ENCODE results near the gene XRCC4.

DNA sequence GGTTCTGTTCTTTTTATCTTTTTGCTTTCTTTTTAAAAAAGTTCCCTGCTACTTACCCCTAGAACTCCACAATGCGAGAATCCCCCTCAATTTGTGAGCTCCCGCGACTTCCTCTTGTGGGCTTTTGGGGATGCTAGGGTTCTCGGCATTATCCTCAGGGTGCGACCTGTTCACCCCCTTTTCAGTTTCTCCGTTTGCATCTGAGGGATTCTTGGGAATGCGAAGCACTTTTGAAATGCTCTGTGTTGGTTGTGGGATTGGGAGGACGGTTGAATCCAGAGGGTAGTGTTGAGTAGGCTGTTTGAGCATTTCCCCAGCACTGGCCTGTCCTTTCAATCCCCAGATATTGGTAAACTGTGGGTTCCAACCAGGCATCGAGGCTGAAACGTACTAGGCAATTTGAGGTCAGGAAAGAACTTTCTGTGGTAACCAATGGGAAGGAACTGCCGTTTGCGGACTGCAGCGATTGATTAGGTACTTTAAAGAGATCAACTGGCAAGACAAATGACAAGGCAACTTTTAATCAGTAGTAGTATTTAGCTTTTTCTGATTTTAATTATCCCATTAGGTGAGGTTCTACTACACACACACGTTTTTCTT is 415 bp downstream of the XRCC4 start:
- TF ChIP-seq, protein P1, sequence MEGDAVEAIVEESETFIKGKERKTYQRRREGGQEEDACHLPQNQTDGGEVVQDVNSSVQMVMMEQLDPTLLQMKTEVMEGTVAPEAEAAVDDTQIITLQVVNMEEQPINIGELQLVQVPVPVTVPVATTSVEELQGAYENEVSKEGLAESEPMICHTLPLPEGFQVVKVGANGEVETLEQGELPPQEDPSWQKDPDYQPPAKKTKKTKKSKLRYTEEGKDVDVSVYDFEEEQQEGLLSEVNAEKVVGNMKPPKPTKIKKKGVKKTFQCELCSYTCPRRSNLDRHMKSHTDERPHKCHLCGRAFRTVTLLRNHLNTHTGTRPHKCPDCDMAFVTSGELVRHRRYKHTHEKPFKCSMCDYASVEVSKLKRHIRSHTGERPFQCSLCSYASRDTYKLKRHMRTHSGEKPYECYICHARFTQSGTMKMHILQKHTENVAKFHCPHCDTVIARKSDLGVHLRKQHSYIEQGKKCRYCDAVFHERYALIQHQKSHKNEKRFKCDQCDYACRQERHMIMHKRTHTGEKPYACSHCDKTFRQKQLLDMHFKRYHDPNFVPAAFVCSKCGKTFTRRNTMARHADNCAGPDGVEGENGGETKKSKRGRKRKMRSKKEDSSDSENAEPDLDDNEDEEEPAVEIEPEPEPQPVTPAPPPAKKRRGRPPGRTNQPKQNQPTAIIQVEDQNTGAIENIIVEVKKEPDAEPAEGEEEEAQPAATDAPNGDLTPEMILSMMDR (IDR thresholded peaks at IDR 0.05), result no peak
- TF ChIP-seq POLR2A (IDR thresholded peaks at IDR 0.05) (no peak), POLR2AphosphoS5 (IDR thresholded peaks at IDR 0.05) (no peak), EP300 (IDR thresholded peaks at IDR 0.05) (no peak)

All from suprapubic skin (tissue), 4 donors.